T-helper 2 cell treated with Interferon-gamma antibody and Interleukin-4, amounts not matched to agents 5 μg/mL and 100 μg/mL, for 36 hours (primary cell): ENCODE data around the gene UBE2O.

Experiments
- DNase-seq: peaks from one replicate; pipeline ENCODE4 v3.0.0; 2021; ENCODE audit warnings: low spot score
- H3K27ac Mint-ChIP-seq: one replicate; pipeline ENCODE4 v1.8.0; 2021; ENCODE audit warnings: mild to moderate bottlenecking, mixed read lengths
- H3K27me3 Mint-ChIP-seq: one replicate; pipeline ENCODE4 v1.8.0; 2021; ENCODE audit warnings: low read depth, mixed read lengths
- H3K36me3 Mint-ChIP-seq: one replicate; pipeline ENCODE4 v1.8.0; 2021; ENCODE audit warnings: low read depth, mixed read lengths
- H3K4me1 Mint-ChIP-seq: one replicate; pipeline ENCODE4 v1.8.0; 2021; ENCODE audit warnings: low read depth, mixed read lengths
- H3K4me3 Mint-ChIP-seq: one replicate; pipeline ENCODE4 v1.8.0; 2022; ENCODE audit warnings: mild to moderate bottlenecking, moderate library complexity, mixed read lengths
- H3K9me3 Mint-ChIP-seq: one replicate; pipeline ENCODE4 v1.8.0; 2021; ENCODE audit warnings: mixed read lengths

The UBE2O gene

GRCh38 chr17:76492989-76493501 is 40.1 kb upstream of the UBE2O start:
- peak; percentile 70 for DNase-seq

GRCh38 chr17:76492123-76492988 is 39.4 kb upstream of the UBE2O start:
- Mint-ChIP-seq H3K4me1 (peaks cover 27% of the 10 kb centered on the region), H3K9me3 (no peaks in the 10 kb centered on the region), H3K27ac (peak overlapping the region; percentile 95), H3K36me3 (peaks cover 8% of the 10 kb centered on the region), H3K27me3 (no peaks in the 10 kb centered on the region), H3K4me3 (peak overlapping the region; percentile 93)
- no peak for DNase-seq

More at GRCh38 chr17:76492989-76493501, 40.1 kb upstream of the UBE2O start:
- H3K27me3 Mint-ChIP-seq: no peaks in the 10 kb centered on the region
- H3K27ac Mint-ChIP-seq: peak overlapping the region; percentile 95
- H3K9me3 Mint-ChIP-seq: no peaks in the 10 kb centered on the region
- H3K36me3 Mint-ChIP-seq: peaks cover 3% of the 10 kb centered on the region
- H3K4me1 Mint-ChIP-seq: peaks cover 29% of the 10 kb centered on the region
- peak overlapping the region; percentile 93 for H3K4me3 Mint-ChIP-seq

- Mint-ChIP-seq H3K4me3 (peak overlapping the region; percentile 55), H3K9me3 (no peaks in the 10 kb centered on the region), H3K27ac (peak overlapping the region; percentile 95), H3K36me3 (peaks cover 8% of the 10 kb centered on the region), H3K4me1 (peaks cover 26% of the 10 kb centered on the region), H3K27me3 (no peaks in the 10 kb centered on the region)
- DNase-seq: no peak
Measured at GRCh38 chr17:76491271-76492122, 38.5 kb upstream of the UBE2O start.

- no peaks in the 10 kb centered on the region for H3K27me3 Mint-ChIP-seq
- H3K36me3 Mint-ChIP-seq: peaks cover 8% of the 10 kb centered on the region
- peaks cover 26% of the 10 kb centered on the region for H3K4me1 Mint-ChIP-seq
- peak overlapping the region; percentile 72 for H3K27ac Mint-ChIP-seq
- no peak for DNase-seq
- H3K4me3 Mint-ChIP-seq: no peak overlapping the region
- H3K9me3 Mint-ChIP-seq: no peaks in the 10 kb centered on the region
Measured at GRCh38 chr17:76490112-76490710, 37.3 kb upstream of the UBE2O start.

GRCh38 chr17:76487451-76488192 is 34.7 kb upstream of the UBE2O start:
- Mint-ChIP-seq H3K27me3 (no peaks in the 10 kb centered on the region), H3K4me3 (no peak overlapping the region), H3K9me3 (no peaks in the 10 kb centered on the region), H3K4me1 (peaks cover 13% of the 10 kb centered on the region), H3K27ac (no peak overlapping the region), H3K36me3 (peaks cover 10% of the 10 kb centered on the region)
- no peak for DNase-seq

GRCh38 chr17:76485569-76485968 is 32.6 kb upstream of the UBE2O start:
- no peaks in the 10 kb centered on the region for H3K9me3 Mint-ChIP-seq
- no peaks in the 10 kb centered on the region for H3K27me3 Mint-ChIP-seq
- no peak overlapping the region for H3K4me3 Mint-ChIP-seq
- H3K27ac Mint-ChIP-seq: no peak overlapping the region
- H3K4me1 Mint-ChIP-seq: peaks cover 3% of the 10 kb centered on the region
- H3K36me3 Mint-ChIP-seq: peaks cover 13% of the 10 kb centered on the region
- no peak for DNase-seq

GRCh38 chr17:76484228-76484725 is 31.3 kb upstream of the UBE2O start:
- Mint-ChIP-seq H3K27ac (no peak overlapping the region), H3K27me3 (no peaks in the 10 kb centered on the region), H3K36me3 (peaks cover 16% of the 10 kb centered on the region), H3K4me3 (no peak overlapping the region), H3K9me3 (no peaks in the 10 kb centered on the region), H3K4me1 (peaks cover 2% of the 10 kb centered on the region)
- DNase-seq: no peak

GRCh38 chr17:76481071-76481655 is 28.2 kb upstream of the UBE2O start:
- H3K4me3 Mint-ChIP-seq: no peak overlapping the region
- H3K9me3 Mint-ChIP-seq: no peaks in the 10 kb centered on the region
- H3K27me3 Mint-ChIP-seq: no peaks in the 10 kb centered on the region
- no peak for DNase-seq
- peaks cover 2% of the 10 kb centered on the region for H3K4me1 Mint-ChIP-seq
- H3K27ac Mint-ChIP-seq: no peak overlapping the region
- H3K36me3 Mint-ChIP-seq: peaks cover 16% of the 10 kb centered on the region

- Mint-ChIP-seq H3K27ac (peak overlapping the region; percentile 49), H3K4me1 (peaks cover 2% of the 10 kb centered on the region), H3K36me3 (peaks cover 16% of the 10 kb centered on the region), H3K27me3 (no peaks in the 10 kb centered on the region), H3K4me3 (no peak overlapping the region), H3K9me3 (no peaks in the 10 kb centered on the region)
- DNase-seq: no peak
Measured at GRCh38 chr17:76480632-76481031, 27.7 kb upstream of the UBE2O start.

GRCh38 chr17:76479515-76480060 is 26.6 kb upstream of the UBE2O start:
- no peaks in the 10 kb centered on the region for H3K27me3 Mint-ChIP-seq
- H3K9me3 Mint-ChIP-seq: no peaks in the 10 kb centered on the region
- H3K4me3 Mint-ChIP-seq: no peak overlapping the region
- peaks cover 2% of the 10 kb centered on the region for H3K4me1 Mint-ChIP-seq
- H3K27ac Mint-ChIP-seq: no peak overlapping the region
- no peak for DNase-seq
- H3K36me3 Mint-ChIP-seq: peaks cover 18% of the 10 kb centered on the region

- H3K27me3 Mint-ChIP-seq: no peaks in the 10 kb centered on the region
- DNase-seq: no peak
- H3K27ac Mint-ChIP-seq: no peak overlapping the region
- H3K4me1 Mint-ChIP-seq: peaks cover 2% of the 10 kb centered on the region
- H3K4me3 Mint-ChIP-seq: no peak overlapping the region
- H3K36me3 Mint-ChIP-seq: peaks cover 13% of the 10 kb centered on the region
- H3K9me3 Mint-ChIP-seq: no peaks in the 10 kb centered on the region
Measured at GRCh38 chr17:76478730-76479514, 26.0 kb upstream of the UBE2O start.

GRCh38 chr17:76478097-76478496 is 25.1 kb upstream of the UBE2O start:
- DNase-seq: no peak
- H3K4me3 Mint-ChIP-seq: no peak overlapping the region
- H3K27ac Mint-ChIP-seq: no peak overlapping the region
- no peaks in the 10 kb centered on the region for H3K9me3 Mint-ChIP-seq
- peaks cover 2% of the 10 kb centered on the region for H3K4me1 Mint-ChIP-seq
- peaks cover 16% of the 10 kb centered on the region for H3K36me3 Mint-ChIP-seq
- H3K27me3 Mint-ChIP-seq: no peaks in the 10 kb centered on the region
